Esophagus (tissue), 2 donors: ENCODE measurements around the gene SIK3. TPM values are rescaled to one million over a fixed set of nuclear protein-coding genes. Genes with fewer than 3 reads are reported as not detected.
"Not testable (repeated sequence)": the region's sequence is repeated elsewhere in the genome, so short reads cannot be mapped to it uniquely, and the experiment has no call there.

Experiments
- H3K27ac ChIP-seq, 2 donors: one replicate each; pipeline ENCODE4 v1.5.1; 2013; ENCODE audit warnings: low read depth in 2 of 2, mild to moderate bottlenecking in 2 of 2, inconsistent platforms in 1 of 2, low read length in 1 of 2, moderate library complexity in 1 of 2
- H3K27me3 ChIP-seq, 2 donors: one replicate each; pipeline ENCODE4 v1.6.1; 2013; ENCODE audit warnings: low read length in 2 of 2, control low read depth in 1 of 2, mild to moderate bottlenecking in 1 of 2; ENCODE audit not compliant: insufficient read depth in 2 of 2, control insufficient read depth in 1 of 2
- H3K36me3 ChIP-seq, 2 donors: one replicate each; pipeline ENCODE4 v1.6.1; 2013; ENCODE audit warnings: low read length in 1 of 2; ENCODE audit not compliant: control insufficient read depth in 2 of 2, insufficient read depth in 2 of 2
- H3K4me1 ChIP-seq, 2 donors: one replicate each; pipeline ENCODE4 v1.6.1; 2013; ENCODE audit warnings: low read length in 1 of 2; ENCODE audit not compliant: control insufficient read depth in 2 of 2, insufficient read depth in 2 of 2
- H3K4me3 ChIP-seq, 2 donors: one replicate each; pipeline ENCODE4 v1.5.1; 2013; ENCODE audit warnings: low read length in 2 of 2, mild to moderate bottlenecking in 2 of 2, low read depth in 1 of 2, moderate library complexity in 1 of 2
- H3K9me3 ChIP-seq, 2 donors: one replicate each; pipeline ENCODE4 v1.6.1; 2013; ENCODE audit warnings: mild to moderate bottlenecking in 2 of 2, low read depth in 1 of 2, low read length in 1 of 2, moderate library complexity in 1 of 2; ENCODE audit not compliant: control insufficient read depth in 2 of 2, insufficient read depth in 1 of 2
- WGBS, 2 donors: extraction: QIAGEN DNeasy Blood & Tissue Kit; methylation state at CpG; one replicate each; pipeline ENCODE4 v1.1.7; 2013; 5-methylcytosine and 5-hydroxymethylcytosine counted together
- polyA plus RNA-seq, 2 donors: library from polyadenylated mRNA; stranded (reverse); fragments of 200-250 nt; gene quantifications; one replicate each; pipeline ENCODE4 v1.2.3, GENCODE V29; 2013
- donor health status: healthy with polysubstance abuse.
- donor health status: Bipolar disorder and iron deficiency.

Gene SIK3
- polyA plus RNA-seq, 2 donors: 6.4 to 7.0 TPM

DNA sequence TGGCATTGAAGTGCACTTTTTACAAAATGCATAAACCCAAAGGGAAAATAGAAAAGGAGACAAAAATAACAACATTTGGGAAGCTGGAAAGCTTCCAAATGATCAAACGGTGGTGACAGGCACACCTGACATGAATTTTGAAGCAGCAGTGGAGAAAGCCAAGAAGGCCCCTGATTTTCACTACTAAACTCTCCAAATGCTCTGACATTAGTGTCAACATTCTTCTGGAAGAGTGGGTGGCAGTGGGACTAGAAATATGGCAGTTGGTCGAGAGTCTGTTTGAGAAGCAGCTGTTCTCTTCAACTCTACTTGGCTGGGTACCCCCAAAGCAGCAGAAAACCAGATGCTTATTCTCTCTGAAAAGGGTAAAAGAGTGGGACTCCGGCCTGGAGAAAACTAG lies 294.2 kb downstream of the SIK3 start:
- Histone ChIP-seq H3K9me3 (no peaks in the 10 kb centered on the region), H3K27me3 (no peaks in the 10 kb centered on the region), H3K4me1 (no peaks in the 10 kb centered on the region), H3K4me3 (no peak overlapping the region), H3K36me3 (no peaks in the 10 kb centered on the region), H3K27ac (no peak overlapping the region)
- WGBS, 2 donors: 59 to 64% methylated on average over 3 of the region's 3 CpGs

DNA sequence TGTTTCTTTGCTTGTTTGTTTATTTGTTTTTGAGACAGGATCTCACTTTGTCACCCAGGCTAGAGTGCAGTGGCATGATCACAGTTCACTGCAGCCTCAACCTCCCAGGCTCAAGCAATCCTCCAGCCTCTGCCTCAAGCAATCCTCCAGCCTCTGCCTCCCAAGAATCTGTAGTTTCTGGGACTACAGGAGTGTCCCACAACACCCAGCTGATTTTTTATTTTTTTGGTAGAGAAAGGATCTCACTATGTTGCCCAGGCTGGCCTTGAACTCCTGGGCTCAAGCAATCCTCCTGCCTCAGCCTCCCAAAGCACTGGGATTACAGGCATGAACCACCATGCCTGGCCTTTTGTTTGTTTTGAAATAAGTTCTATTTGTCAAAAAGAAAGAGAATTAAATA lies 296.6 kb downstream of the SIK3 start:
- not testable (repeated sequence) for H3K4me1 ChIP-seq, H3K36me3 ChIP-seq, H3K27me3 ChIP-seq, H3K4me3 ChIP-seq, H3K9me3 ChIP-seq, H3K27ac ChIP-seq

DNA sequence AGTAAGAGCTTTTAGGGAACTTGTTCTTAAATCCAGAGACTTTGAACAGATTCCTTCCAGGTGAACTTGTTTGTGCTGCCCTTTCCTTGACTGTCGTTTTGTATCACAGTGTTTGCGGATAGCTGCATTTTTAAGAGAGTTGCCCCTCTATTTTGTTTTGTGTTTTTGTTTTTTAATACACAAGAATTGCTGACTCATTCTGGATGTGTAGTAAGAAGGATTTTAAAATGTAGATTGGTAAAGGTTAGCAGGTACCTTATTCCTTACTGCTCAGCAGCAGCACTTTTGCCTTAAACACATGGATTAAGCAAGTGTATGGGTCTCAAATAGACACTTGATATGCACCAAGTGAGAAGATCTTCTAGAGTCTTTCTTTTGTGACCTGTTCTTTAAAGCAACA lies 297.6 kb downstream of the SIK3 start:
- Histone ChIP-seq H3K27me3 (no peaks in the 10 kb centered on the region), H3K4me1 (no peaks in the 10 kb centered on the region), H3K4me3 (no peak overlapping the region), H3K36me3 (no peaks in the 10 kb centered on the region), H3K27ac (no peak overlapping the region), H3K9me3 (no peaks in the 10 kb centered on the region)
- 89 to 90% methylated on average over 2 of the region's 2 CpGs for WGBS, 2 donors

DNA sequence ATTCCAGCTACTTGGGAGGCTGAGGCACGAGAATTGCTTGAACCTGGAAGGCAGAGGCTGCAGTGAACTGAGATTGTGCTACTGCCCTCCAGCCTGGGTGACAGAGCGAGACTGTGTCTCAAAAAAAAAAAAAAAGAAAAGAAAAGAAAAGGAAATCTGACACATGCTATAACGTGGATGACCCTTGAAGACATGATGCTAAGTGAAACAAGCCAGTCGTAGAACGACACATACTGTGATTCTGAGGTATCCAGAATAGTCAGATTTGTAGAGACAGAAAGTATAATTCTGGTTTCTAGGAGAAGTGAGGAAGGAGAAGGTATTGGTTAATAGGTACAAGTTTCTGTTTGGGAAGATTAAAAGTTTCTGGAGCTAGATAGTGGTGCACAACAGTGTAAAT lies 299.9 kb downstream of the SIK3 start:
- H3K36me3 ChIP-seq: no peaks in the 10 kb centered on the region
- H3K4me3 ChIP-seq: no peak overlapping the region
- no peaks in the 10 kb centered on the region for H3K9me3 ChIP-seq
- H3K4me1 ChIP-seq: no peaks in the 10 kb centered on the region
- no peaks in the 10 kb centered on the region for H3K27me3 ChIP-seq
- no peak overlapping the region for H3K27ac ChIP-seq
- 77 to 78% methylated on average over 5 of the region's 5 CpGs for WGBS, 2 donors

DNA sequence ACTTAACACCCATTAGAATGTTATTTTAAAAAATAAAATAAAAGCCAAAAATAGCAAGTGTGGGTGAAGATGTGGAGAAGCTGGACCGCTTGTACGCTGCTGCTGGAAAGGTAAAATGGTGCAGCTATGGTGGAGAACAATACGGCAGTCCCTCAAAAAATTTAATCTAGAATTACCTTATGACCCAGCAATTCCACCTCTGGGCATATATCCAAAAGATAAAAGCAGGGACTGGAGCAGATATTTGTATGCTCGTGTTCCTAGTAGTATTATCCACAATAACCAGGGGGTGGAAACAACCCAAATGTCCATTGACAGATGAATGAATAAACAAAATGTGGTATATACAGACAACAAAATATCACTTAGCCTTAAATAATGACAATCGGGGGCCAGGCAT lies 300.4 kb downstream of the SIK3 start:
- 74 to 90% methylated on average over 5 of the region's 5 CpGs for WGBS, 2 donors
- no peak overlapping the region for H3K27ac ChIP-seq
- no peak overlapping the region for H3K4me3 ChIP-seq
- no peaks in the 10 kb centered on the region for H3K27me3 ChIP-seq
- H3K36me3 ChIP-seq: no peaks in the 10 kb centered on the region
- H3K9me3 ChIP-seq: no peaks in the 10 kb centered on the region
- H3K4me1 ChIP-seq: no peaks in the 10 kb centered on the region

DNA sequence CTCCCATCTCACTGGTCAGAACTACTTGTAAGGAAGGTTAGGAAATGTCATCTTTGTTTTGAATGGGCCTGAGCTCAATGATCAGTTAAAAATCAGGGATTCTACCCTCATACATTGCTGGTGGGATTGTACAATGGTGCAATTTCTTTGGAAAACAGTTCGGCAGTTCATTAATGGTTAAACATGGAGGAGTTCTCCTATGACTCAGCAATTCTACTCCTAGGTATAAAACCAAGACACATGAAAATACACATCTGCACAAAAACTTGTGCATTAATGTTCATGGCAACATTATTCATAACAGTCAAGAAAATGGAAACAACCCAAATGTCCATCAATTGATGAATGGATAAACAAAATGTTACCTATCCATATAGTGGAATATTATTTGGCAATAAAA lies 301.7 kb downstream of the SIK3 start:
- Histone ChIP-seq H3K27ac (no peak overlapping the region), H3K36me3 (no peaks in the 10 kb centered on the region), H3K27me3 (no peaks in the 10 kb centered on the region), H3K9me3 (no peaks in the 10 kb centered on the region), H3K4me3 (no peak overlapping the region), H3K4me1 (peaks cover 0 to 3% of the 10 kb centered on the region in 2 donors)
- 79 to 93% methylated on average over 1 of the region's 1 CpG for WGBS, 2 donors

DNA sequence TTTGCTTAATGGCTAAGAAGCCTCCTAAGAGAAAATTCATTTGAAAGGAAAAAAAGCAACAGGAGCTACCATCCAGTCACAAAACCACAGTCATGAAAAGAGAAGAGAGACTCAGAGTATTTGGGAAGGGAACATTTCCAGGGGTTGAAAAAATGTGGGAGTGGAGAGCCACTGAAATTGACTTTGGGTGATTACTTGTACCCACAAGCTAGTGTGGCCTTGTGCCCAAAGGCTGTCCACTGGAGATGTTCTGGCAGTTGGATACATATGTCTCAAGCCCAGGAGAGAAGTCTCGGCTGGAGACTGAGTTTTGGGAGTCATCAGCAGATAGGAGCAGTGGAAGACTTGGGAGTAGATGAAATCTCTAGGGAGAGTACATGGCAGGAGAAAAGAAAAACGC lies 303.4 kb downstream of the SIK3 start:
- Histone ChIP-seq H3K4me1 (peaks cover 0 to 7% of the 10 kb centered on the region in 2 donors), H3K9me3 (no peaks in the 10 kb centered on the region), H3K27me3 (no peaks in the 10 kb centered on the region), H3K36me3 (no peaks in the 10 kb centered on the region), H3K4me3 (no peak overlapping the region), H3K27ac (no peak overlapping the region)
- 83 to 89% methylated on average over 2 of the region's 2 CpGs for WGBS, 2 donors

DNA sequence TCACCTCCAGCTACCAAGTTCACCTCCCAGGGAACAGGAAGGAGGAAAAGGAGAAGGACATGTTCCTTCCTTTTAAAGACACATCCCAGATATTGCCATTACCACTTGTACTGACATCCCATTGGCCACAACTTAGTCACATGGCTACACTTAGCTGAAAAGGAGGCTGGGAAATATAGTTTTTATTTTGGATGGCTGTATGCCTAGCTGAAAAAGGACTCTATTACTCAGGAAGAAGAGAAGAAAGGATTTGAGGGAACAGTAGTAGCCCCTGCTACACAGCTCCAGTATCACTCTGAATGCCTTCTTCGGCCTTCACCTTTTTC lies 304.5 kb downstream of the SIK3 start:
- H3K27me3 ChIP-seq: no peaks in the 10 kb centered on the region
- H3K4me1 ChIP-seq: peaks cover 1 to 7% of the 10 kb centered on the region in 2 donors
- H3K9me3 ChIP-seq: no peaks in the 10 kb centered on the region
- no peak overlapping the region for H3K27ac ChIP-seq
- 100% methylated on average over 1 of the region's 1 CpG for WGBS, 2 donors
- no peak overlapping the region for H3K4me3 ChIP-seq
- H3K36me3 ChIP-seq: no peaks in the 10 kb centered on the region

Other genes starting within 250 kb of the SIK3 start
- 10 to 100 TPM; 13.9 to 14.0 TPM for gene PAFAH1B2, start 45.9 kb upstream of the SIK3 start, polyA plus RNA-seq
- gene SIDT2, start 80.3 kb upstream of the SIK3 start, polyA plus RNA-seq: 10 to 100 TPM in 1 of 2 donors, 1 to 10 TPM in 1; 8.3 to 11.3 TPM
- 1,000 to 10,000 TPM in 1 of 2 donors, 100 to 1,000 TPM in 1; 469 to 1,217 TPM for gene TAGLN, start 100.9 kb upstream of the SIK3 start, polyA plus RNA-seq
- 10 to 100 TPM; 22.8 to 37.3 TPM for gene PCSK7, start 133.6 kb upstream of the SIK3 start, polyA plus RNA-seq
- 1 to 10 TPM; 5.9 to 6.6 TPM for gene RNF214, start 134.2 kb upstream of the SIK3 start, polyA plus RNA-seq
- gene BACE1-AS, start 192.9 kb upstream of the SIK3 start, polyA plus RNA-seq: 1 to 10 TPM; 2.3 to 5.9 TPM
- gene BACE1, start 217.8 kb upstream of the SIK3 start, polyA plus RNA-seq: 1 to 10 TPM; 4.9 to 6.9 TPM
- 10 to 100 TPM in 1 of 2 donors, 1 to 10 TPM in 1; 8.0 to 19.8 TPM for gene CEP164, start 229.4 kb upstream of the SIK3 start, polyA plus RNA-seq